HUES64 (cell line): ENCODE data around the gene KAT2A.

Source experiments
- H3K27ac ChIP-seq: 2 replicates; pipeline ENCODE4 v1.7.0; 2013; ENCODE audit warnings: low read depth, low read length, inconsistent platforms
- H3K27me3 ChIP-seq: 2 replicates; pipeline ENCODE4 v1.6.1; 2013; ENCODE audit warnings: mild to moderate bottlenecking, low read length; ENCODE audit not compliant: insufficient read depth
- H3K36me3 ChIP-seq: 2 replicates; pipeline ENCODE4 v1.6.1; 2013; ENCODE audit warnings: mild to moderate bottlenecking, low read length; ENCODE audit not compliant: insufficient read depth
- H3K4me1 ChIP-seq: 2 replicates; pipeline ENCODE4 v1.6.1; 2013; ENCODE audit warnings: mild to moderate bottlenecking, low read length, moderate library complexity; ENCODE audit not compliant: insufficient read depth
- H3K4me3 ChIP-seq: 2 replicates; pipeline ENCODE4 v1.5.1; 2013; ENCODE audit warnings: mild to moderate bottlenecking, low read length, moderate library complexity
- H3K9ac ChIP-seq: 2 replicates; pipeline ENCODE4 v1.6.1; 2013; ENCODE audit warnings: mild to moderate bottlenecking, low read depth, low read length
- H3K9me3 ChIP-seq: 2 replicates; pipeline ENCODE4 v1.6.1; 2013; ENCODE audit warnings: low read depth, low read length; ENCODE audit not compliant: insufficient read depth
- WGBS: fragments of 150-250, 120-280 bp; methylation state at CpG from one replicate; pipeline ENCODE4 v1.1.7; 2013; ENCODE audit warnings: missing lambda C conversion rate; 5-methylcytosine and 5-hydroxymethylcytosine counted together

The KAT2A gene

GRCh38 chr17:42133461-42134041 lies 12.4 kb upstream of the KAT2A start:
- peaks cover 28% of the 10 kb centered on the region for H3K36me3 ChIP-seq
- H3K27ac ChIP-seq, result no peak overlapping the region
- 93% methylated on average over 4 of the region's 4 CpGs for WGBS
- no peaks in the 10 kb centered on the region for H3K9me3 ChIP-seq
- H3K4me3 ChIP-seq, result no peak overlapping the region
- H3K27me3 ChIP-seq, result no peaks in the 10 kb centered on the region
- no peak overlapping the region for H3K9ac ChIP-seq
- H3K4me1 ChIP-seq, result peaks cover 10% of the 10 kb centered on the region; the same call in 1 of the 2 replicates

GRCh38 chr17:42132941-42133340 lies 11.8 kb upstream of the KAT2A start:
- Histone ChIP-seq H3K27me3 (no peaks in the 10 kb centered on the region), H3K4me1 (peaks cover 10% of the 10 kb centered on the region; the same call in 1 of the 2 replicates), H3K27ac (no peak overlapping the region), H3K9ac (no peak overlapping the region), H3K4me3 (no peak overlapping the region), H3K9me3 (no peaks in the 10 kb centered on the region), H3K36me3 (peaks cover 34% of the 10 kb centered on the region)
- WGBS, result 85% methylated on average over 3 of the region's 3 CpGs

DNA sequence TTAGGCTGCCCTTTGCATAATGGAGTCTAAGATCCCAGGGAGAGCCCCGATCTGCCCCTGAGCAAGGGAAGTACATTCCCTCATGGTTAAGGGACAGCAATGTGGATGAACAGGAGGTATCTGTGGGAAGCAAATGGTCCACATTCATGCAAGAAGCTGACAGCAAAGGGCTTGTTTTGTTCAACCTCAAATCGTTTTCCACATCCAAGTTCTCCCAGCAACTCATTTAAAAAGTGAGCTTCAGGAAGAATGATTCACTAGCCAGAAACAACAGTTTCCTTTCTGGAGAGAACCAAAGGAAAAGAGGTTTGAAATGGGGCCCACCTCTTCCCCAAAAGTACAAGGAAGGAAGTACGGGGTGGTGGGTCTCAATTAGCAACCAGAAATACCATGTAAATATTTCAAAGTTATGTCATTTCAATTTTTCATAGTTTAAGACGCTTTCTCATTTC lies 10.8 kb upstream of the KAT2A start:
- H3K9me3 ChIP-seq, result no peaks in the 10 kb centered on the region
- no peak overlapping the region for H3K4me3 ChIP-seq
- H3K27me3 ChIP-seq, result no peaks in the 10 kb centered on the region
- peaks cover 43% of the 10 kb centered on the region for H3K36me3 ChIP-seq
- 77% methylated on average over 3 of the region's 4 CpGs for WGBS
- H3K9ac ChIP-seq, result no peak overlapping the region
- H3K27ac ChIP-seq, result no peak overlapping the region
- H3K4me1 ChIP-seq, result peaks cover 10% of the 10 kb centered on the region; the same call in 1 of the 2 replicates

DNA sequence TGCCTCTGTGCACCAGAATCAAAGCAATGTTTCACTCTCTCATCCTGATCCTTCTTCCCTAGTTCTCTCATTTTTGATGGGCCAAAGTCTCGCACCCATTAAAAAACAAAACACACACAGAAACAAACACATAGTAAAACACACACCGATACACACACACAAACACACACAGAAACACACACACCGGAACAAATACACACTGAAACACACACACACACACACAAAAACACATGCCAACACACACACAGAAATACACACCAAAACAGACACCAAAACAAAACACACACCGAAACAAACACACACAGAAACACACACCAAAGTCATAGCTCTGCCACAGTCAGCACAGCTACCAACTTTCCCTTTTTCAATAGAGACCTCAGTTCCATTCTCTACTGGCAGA lies 10.1 kb upstream of the KAT2A start:
- Histone ChIP-seq H3K9ac (no peak overlapping the region), H3K4me1 (peaks cover 10% of the 10 kb centered on the region; the same call in 1 of the 2 replicates)

DNA sequence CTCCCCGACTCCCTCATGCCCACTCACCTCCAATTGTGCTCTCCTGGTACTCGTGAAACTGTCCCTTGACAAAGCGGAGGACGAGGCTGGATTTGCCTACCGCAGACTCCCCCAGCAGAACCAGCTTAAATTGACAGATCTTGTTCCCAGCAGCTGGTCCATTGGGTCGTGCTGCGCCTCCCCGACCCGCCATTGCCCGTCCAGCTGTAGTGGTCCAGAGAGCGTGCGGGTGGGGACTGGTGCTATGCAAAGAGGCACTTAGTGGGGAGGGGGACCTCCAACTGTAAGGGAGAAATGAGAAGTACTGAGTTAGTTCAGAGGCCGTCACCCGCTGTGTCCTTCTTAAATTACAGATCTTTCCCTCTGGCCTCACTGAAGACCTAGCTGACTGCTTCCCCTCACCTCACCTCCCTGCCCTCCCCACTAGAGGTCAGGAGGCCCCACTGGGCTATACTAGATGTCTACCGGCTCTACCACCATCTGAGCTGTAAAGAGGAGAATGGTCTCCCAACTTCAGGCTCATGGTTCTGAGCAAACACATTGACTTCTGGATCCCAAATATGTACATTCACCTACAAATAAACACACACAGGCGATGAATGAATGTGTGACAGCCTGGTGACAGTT lies 9.3 kb upstream of the KAT2A start:
- H3K4me1 ChIP-seq, result peaks cover 8% of the 10 kb centered on the region; the same call in 1 of the 2 replicates
- no peak overlapping the region for H3K9ac ChIP-seq
- WGBS, result 94% methylated on average over 16 of the region's 16 CpGs
- H3K36me3 ChIP-seq, result peaks cover 56% of the 10 kb centered on the region
- H3K27me3 ChIP-seq, result no peaks in the 10 kb centered on the region
- no peak overlapping the region for H3K4me3 ChIP-seq
- no peaks in the 10 kb centered on the region for H3K9me3 ChIP-seq
- no peak overlapping the region for H3K27ac ChIP-seq

More for the DNA sequence above, 10.1 kb upstream of the KAT2A start:
- WGBS, result 93% methylated on average over 4 of the region's 4 CpGs
- no peaks in the 10 kb centered on the region for H3K9me3 ChIP-seq
- no peak overlapping the region for H3K27ac ChIP-seq
- H3K36me3 ChIP-seq, result peaks cover 49% of the 10 kb centered on the region
- H3K4me3 ChIP-seq, result no peak overlapping the region
- no peaks in the 10 kb centered on the region for H3K27me3 ChIP-seq

DNA sequence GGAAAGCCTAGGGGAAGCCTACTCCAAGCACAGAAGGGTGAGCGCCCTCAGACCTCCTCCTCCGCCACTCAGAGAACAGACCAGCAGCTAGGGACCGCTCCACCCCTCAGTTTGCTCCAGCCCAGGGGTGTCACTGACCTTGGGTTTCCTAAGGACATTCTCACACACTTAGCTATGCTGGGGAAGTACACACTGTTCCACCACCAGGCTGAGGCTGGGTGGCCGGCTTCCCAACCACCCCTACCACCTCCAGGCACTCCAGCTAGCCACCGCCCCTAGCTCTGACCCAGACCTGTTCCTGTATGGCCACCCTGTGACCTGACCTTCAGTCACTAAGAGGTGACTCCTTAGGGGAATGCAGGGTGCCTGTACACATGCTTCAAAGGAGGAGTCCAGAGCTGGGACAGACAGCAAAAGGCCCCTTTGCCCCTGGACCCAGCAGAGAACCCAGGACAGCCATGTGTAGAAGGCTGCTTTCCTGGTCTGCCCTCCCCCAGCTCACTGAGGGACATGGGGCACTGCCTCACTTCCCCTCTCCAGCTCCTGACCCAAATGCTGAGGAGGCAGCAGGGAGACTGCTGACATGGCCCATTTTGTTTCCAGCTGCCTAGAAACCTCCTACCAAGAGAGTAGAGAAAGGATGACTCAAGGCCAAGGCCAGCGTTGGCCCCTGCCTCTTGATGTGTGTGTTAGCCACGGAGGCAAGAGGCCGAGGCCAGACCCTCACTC lies 8.1 kb upstream of the KAT2A start:
- H3K36me3 ChIP-seq, result peaks cover 66% of the 10 kb centered on the region
- WGBS, result 97% methylated on average over 8 of the region's 8 CpGs
- no peaks in the 10 kb centered on the region for H3K9me3 ChIP-seq
- no peaks in the 10 kb centered on the region for H3K27me3 ChIP-seq
- H3K4me3 ChIP-seq, result no peak overlapping the region
- H3K9ac ChIP-seq, result no peak overlapping the region
- H3K27ac ChIP-seq, result no peak overlapping the region
- H3K4me1 ChIP-seq, result peaks cover 6% of the 10 kb centered on the region; the same call in 1 of the 2 replicates

- peaks cover 4% of the 10 kb centered on the region; the same call in 1 of the 2 replicates for H3K4me1 ChIP-seq
- WGBS, result 92% methylated on average over 6 of the region's 6 CpGs
- H3K36me3 ChIP-seq, result peaks cover 62% of the 10 kb centered on the region
- H3K27ac ChIP-seq, result no peak overlapping the region
- no peaks in the 10 kb centered on the region for H3K27me3 ChIP-seq
- no peak overlapping the region for H3K4me3 ChIP-seq
- no peak overlapping the region for H3K9ac ChIP-seq
- no peaks in the 10 kb centered on the region for H3K9me3 ChIP-seq
These were observed 6.2 kb upstream of the KAT2A start for GRCh38 chr17:42127414-42127813.

DNA sequence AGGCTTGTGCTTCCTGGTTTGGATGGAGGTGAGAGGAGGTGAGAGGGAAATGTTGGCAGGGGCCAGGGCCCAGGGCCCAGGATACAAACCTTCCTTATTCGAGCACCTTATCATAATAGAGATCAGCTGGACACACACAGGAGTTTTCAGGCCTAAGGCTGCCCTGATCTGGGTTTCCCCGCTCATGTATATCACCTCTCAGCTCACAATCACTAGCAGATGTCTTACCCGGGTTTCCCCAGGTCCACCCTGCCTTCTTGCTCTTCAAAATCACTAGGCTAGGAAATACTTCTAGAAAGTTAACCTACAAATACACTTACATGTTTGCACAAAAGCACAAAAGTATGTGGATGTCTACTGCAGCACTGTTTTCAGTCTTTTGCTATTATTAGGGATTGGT lies 5.7 kb upstream of the KAT2A start:
- no peak overlapping the region for H3K9ac ChIP-seq
- H3K27me3 ChIP-seq, result no peaks in the 10 kb centered on the region
- WGBS, result 93% methylated on average over 3 of the region's 3 CpGs
- H3K27ac ChIP-seq, result no peak overlapping the region
- peaks cover 62% of the 10 kb centered on the region for H3K36me3 ChIP-seq
- H3K4me3 ChIP-seq, result no peak overlapping the region
- H3K9me3 ChIP-seq, result no peaks in the 10 kb centered on the region
- H3K4me1 ChIP-seq, result peaks cover 4% of the 10 kb centered on the region; the same call in 1 of the 2 replicates

GRCh38 chr17:42125565-42125964 lies 4.4 kb upstream of the KAT2A start:
- H3K27me3 ChIP-seq, result no peaks in the 10 kb centered on the region
- H3K4me3 ChIP-seq, result no peak overlapping the region
- 89% methylated on average over 12 of the region's 12 CpGs for WGBS
- no peak overlapping the region for H3K27ac ChIP-seq
- no peak overlapping the region for H3K9ac ChIP-seq
- peaks cover 4% of the 10 kb centered on the region; the same call in 1 of the 2 replicates for H3K4me1 ChIP-seq
- peaks cover 60% of the 10 kb centered on the region for H3K36me3 ChIP-seq
- H3K9me3 ChIP-seq, result no peaks in the 10 kb centered on the region

DNA sequence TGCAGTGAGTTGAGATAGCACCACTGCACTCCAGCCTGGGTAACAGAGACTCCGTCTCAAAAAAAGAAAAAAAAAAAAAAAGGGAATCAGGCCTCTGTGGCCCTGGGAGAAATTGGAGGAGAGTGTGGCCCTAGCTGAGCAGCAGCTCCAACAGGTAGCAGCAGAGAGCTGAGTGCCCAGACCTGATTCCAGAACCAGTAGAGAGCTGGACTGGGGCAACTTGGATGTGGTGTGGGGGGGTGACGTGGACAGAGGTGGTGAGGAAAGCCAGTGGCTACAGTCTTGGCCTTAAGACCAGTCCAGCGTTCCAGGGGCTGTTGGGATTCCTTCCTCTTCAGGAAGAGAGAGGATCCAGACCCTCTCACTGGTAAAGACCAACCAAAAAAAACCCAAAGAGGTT lies 3.1 kb upstream of the KAT2A start:
- no peak overlapping the region for H3K4me3 ChIP-seq
- peaks cover 48% of the 10 kb centered on the region for H3K36me3 ChIP-seq
- H3K9me3 ChIP-seq, result no peaks in the 10 kb centered on the region
- 98% methylated on average over 3 of the region's 3 CpGs for WGBS
- H3K27me3 ChIP-seq, result no peaks in the 10 kb centered on the region
- no peak overlapping the region for H3K27ac ChIP-seq
- no peak overlapping the region for H3K9ac ChIP-seq
- peaks cover 4% of the 10 kb centered on the region; the same call in 1 of the 2 replicates for H3K4me1 ChIP-seq
